BLaER1 treated with 17β-estradiol and CSF1 and Interleukin-3, amounts not matched to agents 10 nM and 100 nM (cell line): Measurements from ENCODE around the gene EXOC3L4.

Experiments used
- H3K27ac ChIP-seq, 11 experiments: shearing (Covaris generic); formaldehyde crosslinking; 2 replicates each; pipeline ENCODE4 v1.8.1; 2022
- H3K27me3 ChIP-seq, 11 experiments: shearing (Covaris generic); formaldehyde crosslinking; 2 replicates each; pipeline ENCODE4 v1.8.1; 2022
- H3K36me3 ChIP-seq, 11 experiments: shearing (Covaris generic); formaldehyde crosslinking; 2 replicates each; pipeline ENCODE4 v1.8.1; 2022
- H3K4me1 ChIP-seq, 10 experiments: shearing (Covaris generic); formaldehyde crosslinking; 2 replicates each; pipeline ENCODE4 v1.8.1; 2022
- H3K4me2 ChIP-seq, 11 experiments: shearing (Covaris generic); formaldehyde crosslinking; 2 replicates each; pipeline ENCODE4 v1.8.1; 2022
- H3K4me3 ChIP-seq, 10 experiments: shearing (Covaris generic); formaldehyde crosslinking; 2 replicates each; pipeline ENCODE4 v1.8.1; 2022
- H3K9ac ChIP-seq, 11 experiments: shearing (Covaris generic); formaldehyde crosslinking; 2 replicates each; pipeline ENCODE4 v1.8.1; 2022
- H3K9me3 ChIP-seq, 11 experiments: shearing (Covaris generic); formaldehyde crosslinking; replicated peaks in 1 of 11; 2 replicates each; pipeline ENCODE4 v1.8.1; 2022
- H4K20me1 ChIP-seq, 11 experiments: shearing (Covaris generic); formaldehyde crosslinking; 2 replicates each; pipeline ENCODE4 v1.8.1; 2022
- Cebpa-rat ChIP-seq, 11 experiments: shearing (Covaris generic); IDR thresholded peaks; 2 replicates each; pipeline ENCODE4 v1.8.1; 2022

The EXOC3L4 gene

DNA sequence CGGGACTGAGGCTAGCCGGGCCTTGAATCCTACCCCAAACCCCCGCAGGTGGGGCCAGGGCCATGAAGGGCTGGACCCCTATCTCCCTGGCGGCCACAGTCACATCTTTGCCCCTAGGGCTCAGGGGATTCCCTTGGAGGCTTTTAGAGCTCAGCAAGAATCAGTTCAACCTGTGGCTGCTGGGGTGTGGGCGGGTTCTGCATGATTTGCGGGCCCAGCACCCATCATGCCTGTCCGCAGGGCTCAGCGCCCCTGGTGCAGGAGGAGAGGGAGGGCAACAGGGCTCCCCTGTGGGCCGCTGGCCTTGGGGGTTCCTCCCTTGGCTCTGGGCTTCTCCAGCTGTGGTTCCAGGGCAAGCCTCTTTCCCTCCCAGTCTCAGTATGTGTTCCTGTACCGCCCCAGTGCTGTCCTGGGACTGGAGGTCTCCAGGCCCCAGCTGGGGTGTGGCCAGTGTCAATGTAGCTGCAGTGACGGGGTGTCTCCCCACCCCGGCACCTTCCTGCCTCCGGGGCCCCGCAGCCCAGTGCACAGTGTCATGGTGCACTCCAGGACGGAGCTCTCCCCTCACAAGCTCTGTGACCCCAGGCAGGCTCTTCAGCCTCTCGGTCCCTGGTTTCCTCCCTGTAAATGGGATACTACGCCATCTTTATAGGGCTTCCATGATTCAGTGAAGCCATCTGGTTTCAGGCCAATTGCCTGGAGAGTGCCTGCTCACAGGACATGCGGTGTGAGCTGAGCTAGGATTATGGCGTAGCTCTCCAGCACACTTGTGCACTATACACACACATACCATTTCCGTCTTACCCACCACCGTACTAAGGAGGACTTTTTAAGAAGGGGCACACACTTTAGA lies 20.4 kb upstream of the EXOC3L4 start:
- Histone ChIP-seq H3K9me3 (no peaks in the 10 kb centered on the region), H3K4me2 (peak overlapping the region in 10 of 11 experiments; percentile 13 to 99 (median 60); a peak in 17 of 22 replicates), H3K9ac (peak overlapping the region in 1 of 11 experiments; percentile 15; a peak in 3 of 22 replicates), H3K36me3 (no peaks in the 10 kb centered on the region), H4K20me1 (0 out of 22 replicates have a peak, but pooled peaks cover 0 to 7% (median 0%) of the 10 kb centered on the region in 11 experiments), H3K4me3 (no peak overlapping the region), H3K27me3 (no peaks in the 10 kb centered on the region), H3K27ac (peak overlapping the region in 2 of 11 experiments; percentile 13 to 83; a peak in 3 of 22 replicates), H3K4me1 (peaks cover 15 to 48% (median 31%) of the 10 kb centered on the region in 10 experiments; a peak in 18 of 20 replicates)
- TF ChIP-seq Cebpa-rat (IDR thresholded peaks at IDR 0.05): no peak

DNA sequence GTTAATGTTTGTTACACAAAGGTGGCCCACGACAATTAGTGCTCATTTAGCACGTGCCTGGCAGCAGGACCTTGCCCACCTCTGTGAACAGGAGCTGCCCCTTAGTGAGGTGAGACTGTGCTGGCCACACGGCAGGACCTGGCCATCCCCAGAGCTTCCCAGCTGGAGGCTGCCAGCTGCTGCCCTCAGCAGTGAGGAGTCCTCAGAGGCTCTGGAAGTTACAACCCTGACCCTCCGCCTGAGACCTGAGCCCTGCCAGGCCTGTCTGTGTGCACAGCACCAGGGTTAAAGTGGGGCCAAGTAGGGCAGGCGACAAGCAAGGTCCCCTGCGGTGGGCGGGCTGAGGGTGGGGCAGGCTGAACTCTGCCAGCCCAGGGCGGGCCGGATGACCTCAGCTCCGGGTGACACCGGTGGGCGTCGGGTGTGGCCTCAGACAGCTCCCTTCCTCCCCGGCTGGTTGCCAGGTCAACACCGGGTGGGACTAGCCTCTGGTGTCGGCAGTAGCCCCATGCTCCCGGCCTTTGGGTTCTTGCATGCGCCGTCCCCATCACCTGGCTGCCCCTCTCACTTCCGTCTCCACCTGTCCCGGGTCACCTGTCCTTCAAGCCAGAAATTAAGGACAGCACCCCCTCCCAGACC lies 19.7 kb upstream of the EXOC3L4 start:
- H3K27ac ChIP-seq: peak overlapping the region in 5 of 11 experiments; percentile 29 to 83 (median 68); a peak in 9 of 22 replicates
- no peak for TF ChIP-seq Cebpa-rat (IDR thresholded peaks at IDR 0.05)
- H4K20me1 ChIP-seq: 0 out of 22 replicates have a peak, but pooled peaks cover 0 to 7% (median 0%) of the 10 kb centered on the region in 11 experiments
- H3K4me3 ChIP-seq: peak overlapping the region; percentile 47 to 70 (median 55); a peak in 13 of 20 replicates
- peak overlapping the region; percentile 71 to 99 (median 79) for H3K4me2 ChIP-seq
- no peaks in the 10 kb centered on the region for H3K27me3 ChIP-seq
- H3K36me3 ChIP-seq: no peaks in the 10 kb centered on the region
- H3K9ac ChIP-seq: peak overlapping the region; percentile 42 to 76 (median 66); a peak in 15 of 22 replicates
- H3K9me3 ChIP-seq: no peaks in the 10 kb centered on the region
- H3K4me1 ChIP-seq: peaks cover 15 to 48% (median 31%) of the 10 kb centered on the region in 10 experiments; a peak in 18 of 20 replicates

DNA sequence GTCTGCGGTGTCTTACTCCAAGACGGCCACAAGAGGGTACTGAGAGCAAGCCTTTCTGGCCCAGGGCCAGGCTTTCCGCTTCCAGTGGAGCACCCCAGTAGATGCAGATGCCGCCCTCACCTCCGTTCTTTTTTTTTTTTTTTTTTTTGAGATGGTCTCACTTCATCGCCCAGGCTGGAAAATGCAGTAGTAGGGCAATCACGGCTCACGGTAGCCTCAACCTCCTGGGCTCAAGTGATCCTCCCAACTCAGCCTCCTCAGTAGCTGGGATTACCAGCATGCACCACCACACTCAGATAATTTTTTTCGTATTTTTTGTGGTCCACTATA lies 16.1 kb upstream of the EXOC3L4 start:
- Histone ChIP-seq H4K20me1 (no peaks in the 10 kb centered on the region), H3K27ac (no peak overlapping the region), H3K9me3 (no peaks in the 10 kb centered on the region), H3K9ac (no peak overlapping the region), H3K36me3 (no peaks in the 10 kb centered on the region), H3K4me2 (peak overlapping the region in 1 of 11 experiments; percentile 20; a peak in 2 of 22 replicates), H3K4me3 (no peak overlapping the region), H3K27me3 (no peaks in the 10 kb centered on the region), H3K4me1 (peaks cover 15 to 39% (median 28%) of the 10 kb centered on the region in 10 experiments; a peak in 18 of 20 replicates)
- no peak for TF ChIP-seq Cebpa-rat (IDR thresholded peaks at IDR 0.05)

DNA sequence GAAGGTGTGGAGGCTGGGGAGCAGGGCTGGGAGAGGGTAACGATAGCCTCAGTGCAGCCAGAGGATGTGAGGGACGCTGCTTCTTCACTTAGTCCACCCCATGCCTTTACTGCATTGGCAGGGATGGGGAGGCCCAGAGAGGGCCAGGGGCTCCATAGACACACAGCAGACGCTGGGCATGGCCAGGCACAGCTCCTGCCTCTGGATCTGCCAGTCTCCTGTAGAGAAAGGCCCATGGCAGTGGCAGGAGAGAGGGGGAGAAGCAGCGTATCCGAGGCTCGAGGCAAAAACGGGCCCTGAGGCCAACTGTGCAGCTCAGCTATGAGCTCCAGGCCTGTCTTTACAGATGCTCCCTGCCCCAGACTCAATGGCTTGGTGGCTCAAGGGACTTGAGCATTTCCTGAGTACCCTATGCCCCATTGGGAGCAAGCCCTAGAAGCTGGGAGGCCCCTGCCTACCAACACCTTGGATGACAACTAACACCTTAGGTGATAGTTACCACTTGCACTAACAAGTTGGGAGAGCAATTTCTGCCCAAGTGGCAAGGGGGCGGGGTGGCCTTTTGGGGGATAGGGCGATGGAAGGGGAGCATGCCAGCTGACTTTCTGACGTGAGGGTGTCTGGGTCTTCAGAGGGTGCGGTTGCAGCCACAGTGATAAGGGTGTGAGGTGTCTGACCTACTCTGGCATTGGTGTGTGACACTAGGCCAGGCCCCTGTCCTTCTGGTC lies 15.5 kb upstream of the EXOC3L4 start:
- Histone ChIP-seq H3K9me3 (peaks cover 0 to 1% (median 0%) of the 10 kb centered on the region in 11 experiments; a peak in 2 of 22 replicates), H3K27ac (no peak overlapping the region), H4K20me1 (no peaks in the 10 kb centered on the region), H3K4me3 (no peak overlapping the region), H3K9ac (no peak overlapping the region), H3K4me2 (peak overlapping the region in 2 of 11 experiments; percentile 2 to 20; a peak in 2 of 22 replicates), H3K27me3 (no peaks in the 10 kb centered on the region; a peak in 1 of 22 replicates), H3K36me3 (no peaks in the 10 kb centered on the region), H3K4me1 (peaks cover 15 to 33% (median 23%) of the 10 kb centered on the region in 10 experiments; a peak in 18 of 20 replicates)
- no peak for TF ChIP-seq Cebpa-rat (IDR thresholded peaks at IDR 0.05)

DNA sequence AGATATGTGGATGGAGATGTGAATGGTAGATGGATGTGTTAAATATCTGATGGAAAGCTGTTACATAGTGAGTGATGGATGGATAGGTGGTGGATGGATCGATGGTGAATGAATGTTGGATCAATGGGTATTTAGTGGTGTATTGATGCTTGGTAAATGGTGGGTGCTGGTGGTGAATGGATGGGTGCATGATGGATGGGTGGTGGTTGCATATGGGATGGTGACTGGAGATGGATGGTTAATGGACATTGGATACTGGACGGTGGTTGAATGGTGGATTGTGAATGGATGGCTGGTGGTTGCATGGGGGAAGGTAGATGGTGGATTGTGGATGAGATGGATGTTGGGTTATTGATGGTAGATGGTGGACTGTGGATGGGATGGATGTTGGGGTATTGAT lies 12.6 kb upstream of the EXOC3L4 start:
- Histone ChIP-seq H3K27ac (no peak overlapping the region), H3K9me3 (peaks cover 0 to 5% (median 0%) of the 10 kb centered on the region in 11 experiments; a peak in 2 of 22 replicates), H3K9ac (no peak overlapping the region), H4K20me1 (no peaks in the 10 kb centered on the region; a peak in 1 of 22 replicates), H3K36me3 (no peaks in the 10 kb centered on the region), H3K4me2 (no peak overlapping the region), H3K4me3 (no peak overlapping the region), H3K27me3 (no peaks in the 10 kb centered on the region; a peak in 1 of 22 replicates), H3K4me1 (peaks cover 0 to 12% (median 6%) of the 10 kb centered on the region in 10 experiments; a peak in 7 of 20 replicates)
- TF ChIP-seq Cebpa-rat (IDR thresholded peaks at IDR 0.05): no peak

DNA sequence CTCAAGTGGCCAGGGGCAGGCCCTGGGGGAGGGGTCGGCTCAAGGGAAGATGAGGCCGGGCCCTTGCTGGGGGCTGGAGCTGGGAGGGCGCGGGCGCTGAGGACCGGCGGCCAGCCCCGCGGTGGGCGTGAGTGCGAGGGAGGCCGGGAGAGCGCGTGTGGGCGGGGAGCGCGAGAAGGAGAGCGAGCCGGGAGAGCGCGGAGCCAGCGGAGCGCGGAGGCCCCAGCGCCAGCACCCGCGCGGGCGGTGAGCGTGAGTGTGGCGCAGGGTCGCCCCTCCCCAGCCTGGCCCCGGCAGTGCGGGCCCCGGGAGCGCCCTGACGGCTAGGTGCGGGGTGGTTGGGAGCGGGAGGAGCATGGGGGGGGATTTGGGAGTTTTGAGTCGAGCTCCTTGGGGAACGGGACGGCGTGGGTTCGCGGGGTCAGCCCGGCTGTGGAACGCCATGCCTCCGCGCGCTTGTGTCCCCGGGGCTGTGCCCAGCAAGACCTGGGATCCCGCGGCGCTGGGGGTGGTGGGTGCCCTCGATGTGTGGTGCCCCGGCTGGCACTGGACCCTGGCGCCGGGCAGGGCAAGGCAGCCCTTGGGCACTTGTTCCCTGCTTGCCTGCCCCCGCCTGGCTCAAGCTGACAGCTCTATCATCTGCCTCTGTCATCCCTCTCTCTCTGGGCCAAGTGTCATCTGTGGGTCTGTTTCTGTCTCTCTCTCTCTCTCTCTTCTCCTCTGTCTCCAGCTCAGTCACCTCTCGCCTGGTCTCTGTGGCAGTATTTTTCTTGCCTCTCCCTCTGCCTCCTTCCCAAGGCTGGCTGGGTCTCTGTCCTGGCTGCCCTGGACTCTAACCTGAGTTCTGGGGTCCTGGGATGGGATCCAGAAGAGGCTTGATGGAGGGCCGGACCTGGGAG lies 10.3 kb upstream of the EXOC3L4 start, which contains the start of gene LBHD2:
LBHD2 (plus strand) TSS at position 190 of the 899 bp plus-strand sequence. CDS start 1,803 bp downstream, outside the sequence.
- Histone ChIP-seq H3K9me3 (peaks cover 0 to 5% (median 0%) of the 10 kb centered on the region in 11 experiments; a peak in 2 of 22 replicates), H3K4me1 (peaks cover 0 to 22% (median 16%) of the 10 kb centered on the region in 10 experiments; a peak in 19 of 20 replicates), H3K27ac (no peak within 1 kb of the TSS), H3K4me2 (no peak within 1 kb of the TSS), H3K36me3 (no peaks in the 10 kb centered on the region), H3K27me3 (no peaks in the 10 kb centered on the region; a peak in 1 of 22 replicates), H4K20me1 (no peaks in the 10 kb centered on the region; a peak in 1 of 22 replicates), H3K9ac (no peak within 1 kb of the TSS), H3K4me3 (no peak within 1 kb of the TSS)
- no peak for TF ChIP-seq Cebpa-rat (IDR thresholded peaks at IDR 0.05)

DNA sequence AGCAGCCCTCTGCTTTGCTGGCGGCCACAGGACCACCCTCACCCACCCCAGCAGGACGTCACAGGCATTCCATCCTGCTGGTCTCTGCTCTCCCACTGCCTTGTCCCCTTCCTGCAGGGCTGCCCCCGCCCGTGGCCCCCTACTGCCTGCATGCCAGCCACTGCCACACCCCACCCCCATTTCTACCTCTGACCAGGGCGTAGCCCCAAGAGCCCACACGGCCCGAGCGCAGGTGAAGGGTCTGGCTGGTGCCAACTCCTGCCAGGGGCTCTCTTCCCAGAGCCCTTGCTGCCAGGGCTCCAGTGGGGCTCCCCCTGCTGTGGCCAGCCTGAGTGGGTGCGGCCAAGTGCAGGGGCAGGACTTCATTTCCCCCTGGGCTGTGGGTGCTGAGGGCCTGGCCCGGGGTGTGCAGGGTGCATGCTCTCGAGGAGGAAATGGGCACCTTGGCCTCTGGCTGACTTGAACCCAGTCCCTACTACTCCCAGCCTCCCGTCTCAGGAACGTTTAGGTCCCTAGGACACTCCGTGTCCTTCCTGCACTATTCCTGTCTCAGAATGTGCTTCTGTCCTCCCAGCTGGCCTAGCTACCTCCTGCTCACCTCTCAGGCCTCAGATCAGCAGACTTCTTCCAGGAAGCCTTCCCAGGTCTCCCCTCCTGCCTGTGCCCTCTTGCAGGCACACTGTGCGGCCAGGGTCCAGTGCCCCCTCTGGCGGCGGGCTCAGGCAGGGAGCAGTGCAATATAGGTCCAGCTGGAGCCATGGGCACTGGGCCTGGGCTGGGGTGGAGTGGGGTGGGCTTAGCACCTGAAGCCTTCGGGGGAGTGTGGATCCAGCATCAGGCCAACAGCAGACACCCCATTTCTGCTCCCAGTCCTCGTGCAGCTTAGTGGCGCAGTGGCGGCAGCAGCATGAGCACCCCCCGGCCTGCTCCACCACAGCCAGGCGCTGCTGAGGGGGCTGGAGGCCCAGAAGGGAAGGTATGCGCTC lies 9.1 kb upstream of the EXOC3L4 start:
- Histone ChIP-seq H3K4me3 (no peak overlapping the region), H3K27ac (no peak overlapping the region), H3K9me3 (peaks cover 0 to 5% (median 0%) of the 10 kb centered on the region in 11 experiments; a peak in 2 of 22 replicates), H3K27me3 (no peaks in the 10 kb centered on the region; a peak in 1 of 22 replicates), H4K20me1 (no peaks in the 10 kb centered on the region; a peak in 1 of 22 replicates), H3K36me3 (no peaks in the 10 kb centered on the region), H3K4me2 (no peak overlapping the region), H3K9ac (no peak overlapping the region), H3K4me1 (peaks cover under 1 to 33% (median 27%) of the 10 kb centered on the region in 10 experiments; a peak in 19 of 20 replicates)
- no peak for TF ChIP-seq Cebpa-rat (IDR thresholded peaks at IDR 0.05)
